ENCODE measurements around the gene HOXC9. TPM values are rescaled to one million over a fixed set of nuclear protein-coding genes. Genes with fewer than 3 reads are reported as not detected.

The HOXC9 gene
- total RNA-seq, 6 experiments from 2014 or later: not detected

- TF ChIP-seq CTCF (IDR thresholded peaks at IDR 0.05): no peak
- TF ChIP-seq POLR2A (IDR thresholded peaks at IDR 0.05): no peak
- no peaks in the 10 kb centered on the region for H3K9me3 ChIP-seq
- peaks cover 0 to 18% (median 2%) of the 10 kb centered on the region in 4 donors for H3K4me1 ChIP-seq
- H3K4me3 ChIP-seq: no peak overlapping the region
- ATAC-seq: no peak
- no peak for DNase-seq
- H3K27me3 ChIP-seq: peaks cover 4 to 69% of the 10 kb centered on the region in 2 donors
- intact Hi-C loops (cut with DNase I): no loop called here
- 1% methylated on average over 6 of the region's 8 CpGs for WGBS (ENCODE audit: insufficient coverage, low coverage, low lambda C conversion rate, missing lambda C conversion rate)
- H3K27ac ChIP-seq: no peak overlapping the region
- H3K36me3 ChIP-seq: no peaks in the 10 kb centered on the region
Measured at GRCh38 chr12:53991077-53991460, 8.9 kb upstream of the HOXC9 start.

- H3K36me3 ChIP-seq: no peaks in the 10 kb centered on the region
- WGBS (ENCODE audit: insufficient coverage, low coverage, low lambda C conversion rate, missing lambda C conversion rate): 23% methylated on average over 7 of the region's 7 CpGs
- peaks cover 3 to 68% of the 10 kb centered on the region in 2 donors for H3K27me3 ChIP-seq
- DNase-seq (no peak), ATAC-seq (no peak)
- H3K27ac ChIP-seq: no peak overlapping the region
- no peaks in the 10 kb centered on the region for H3K9me3 ChIP-seq
- TF ChIP-seq CTCF (IDR thresholded peaks at IDR 0.05) (no peak), POLR2A (IDR thresholded peaks at IDR 0.05) (no peak)
- peaks cover 0 to 17% (median 2%) of the 10 kb centered on the region in 4 donors for H3K4me1 ChIP-seq
- H3K4me3 ChIP-seq: no peak overlapping the region
- intact Hi-C loops (cut with DNase I): no loop called here
Measured at GRCh38 chr12:53992377-53992889, 7.5 kb upstream of the HOXC9 start.

GRCh38 chr12:53993162-53994008, 6.6 kb upstream of the HOXC9 start:
- ATAC-seq (no peak), DNase-seq (no peak)
- H3K4me3 ChIP-seq: no peak overlapping the region
- TF ChIP-seq CTCF (IDR thresholded peaks at IDR 0.05) (no peak), POLR2A (IDR thresholded peaks at IDR 0.05) (no peak)
- WGBS (ENCODE audit: insufficient coverage, low coverage, low lambda C conversion rate, missing lambda C conversion rate): 28% methylated on average over 17 of the region's 18 CpGs
- H3K4me1 ChIP-seq: peaks cover 0 to 17% (median 2%) of the 10 kb centered on the region in 4 donors
- H3K9me3 ChIP-seq: no peaks in the 10 kb centered on the region
- peaks cover 3 to 63% of the 10 kb centered on the region in 2 donors for H3K27me3 ChIP-seq
- intact Hi-C loops (cut with DNase I): no loop called here
- no peak overlapping the region for H3K27ac ChIP-seq
- H3K36me3 ChIP-seq: no peaks in the 10 kb centered on the region

DNA sequence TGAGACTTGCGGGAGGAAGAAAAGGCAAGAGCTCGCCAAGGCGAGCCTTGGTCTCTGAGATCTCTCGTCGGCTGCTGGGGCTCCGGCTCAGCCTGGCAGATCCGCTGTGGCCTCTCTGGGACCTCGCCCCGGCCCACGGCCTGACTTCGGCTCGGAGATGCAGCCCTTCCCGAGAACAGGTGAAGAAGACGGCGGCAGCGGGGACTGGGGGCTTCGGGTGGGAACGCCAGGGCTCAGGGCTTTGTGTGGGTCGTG, 6.0 kb upstream of the HOXC9 start:
- no peak for DNase-seq
- no peaks in the 10 kb centered on the region for H3K36me3 ChIP-seq
- H3K27ac ChIP-seq: no peak overlapping the region
- no peaks in the 10 kb centered on the region for H3K9me3 ChIP-seq
- ATAC-seq: no peak
- TF ChIP-seq POLR2A (IDR thresholded peaks at IDR 0.05) (no peak), CTCF (IDR thresholded peaks at IDR 0.05) (no peak)
- H3K4me3 ChIP-seq: no peak overlapping the region
- peaks cover 0 to 17% (median 2%) of the 10 kb centered on the region in 4 donors for H3K4me1 ChIP-seq
- H3K27me3 ChIP-seq: peaks cover 3 to 60% of the 10 kb centered on the region in 2 donors
- intact Hi-C loops (cut with DNase I): no loop called here
- 12% methylated on average over 9 of the region's 19 CpGs for WGBS (ENCODE audit: insufficient coverage, low coverage, low lambda C conversion rate, missing lambda C conversion rate)
